Astrocyte (in vitro differentiated cells and primary cell): Measurements from ENCODE around the gene CDC37. TPM values are rescaled to one million over a fixed set of nuclear protein-coding genes. Genes with fewer than 3 reads are reported as not detected.

Experiments used
- DNase-seq: peaks from one replicate; pipeline ENCODE4 v3.0.0-alpha.2; 2010; ENCODE audit warnings: low read depth
- FAIRE-seq: peaks from 2 replicates; lab custom pipeline; 2011; peaks lifted over from hg19 to GRCh38; lab: Jason Lieb, UNC
- H2AFZ ChIP-seq: 2 replicates; pipeline ENCODE4 v1.6.0; 2012; ENCODE audit warnings: low read depth, low read length, inconsistent platforms
- H3K27ac ChIP-seq: 2 replicates; pipeline ENCODE4 v1.5.1; 2011; ENCODE audit warnings: low read depth, low read length, inconsistent platforms
- H3K27me3 ChIP-seq: 2 replicates; pipeline ENCODE4 v1.6.0; 2011; ENCODE audit warnings: low read length, inconsistent platforms; ENCODE audit not compliant: insufficient read depth
- H3K36me3 ChIP-seq: 2 replicates; pipeline ENCODE4 v1.5.1; 2011; ENCODE audit warnings: low read length, inconsistent platforms; ENCODE audit not compliant: insufficient read depth
- H3K4me1 ChIP-seq: 2 replicates; pipeline ENCODE4 v1.5.1; 2011; ENCODE audit warnings: low read length, inconsistent platforms; ENCODE audit not compliant: insufficient read depth
- H3K4me2 ChIP-seq: 2 replicates; pipeline ENCODE4 v1.6.0; 2012; ENCODE audit warnings: low read length, inconsistent platforms
- H3K4me3 ChIP-seq: 2 replicates; pipeline ENCODE4 v1.5.1; 2011; ENCODE audit warnings: low read depth, mild to moderate bottlenecking, low read length, inconsistent platforms; ENCODE audit not compliant: insufficient read depth
- H3K79me2 ChIP-seq: 2 replicates; pipeline ENCODE4 v1.6.0; 2012; ENCODE audit warnings: mild to moderate bottlenecking, low read length, inconsistent platforms; ENCODE audit not compliant: insufficient read depth
- H3K9ac ChIP-seq: 2 replicates; pipeline ENCODE4 v1.6.0; 2012; ENCODE audit warnings: mild to moderate bottlenecking, low read length, inconsistent platforms
- H3K9me3 ChIP-seq: 2 replicates; pipeline ENCODE4 v1.5.1; 2012; ENCODE audit warnings: low read depth, mild to moderate bottlenecking, low read length, inconsistent platforms; ENCODE audit not compliant: insufficient read depth
- H4K20me1 ChIP-seq: 2 replicates; pipeline ENCODE4 v1.6.0; 2012; ENCODE audit warnings: low read length, inconsistent platforms; ENCODE audit not compliant: insufficient read depth
- H3K27ac Mint-ChIP-seq: one replicate; pipeline ENCODE4 v1.8.0; 2021; ENCODE audit warnings: mild to moderate bottlenecking, mixed read lengths; ENCODE audit not compliant: unreplicated experiment
- H3K27me3 Mint-ChIP-seq: one replicate; pipeline ENCODE4 v1.8.0; 2021; ENCODE audit warnings: low read depth, mixed read lengths; ENCODE audit not compliant: unreplicated experiment
- H3K36me3 Mint-ChIP-seq: one replicate; pipeline ENCODE4 v1.8.0; 2021; ENCODE audit warnings: low read depth, mixed read lengths; ENCODE audit not compliant: unreplicated experiment
- H3K4me1 Mint-ChIP-seq: one replicate; pipeline ENCODE4 v1.8.0; 2021; ENCODE audit warnings: low read depth, mixed read lengths; ENCODE audit not compliant: unreplicated experiment
- H3K4me3 Mint-ChIP-seq: one replicate; pipeline ENCODE4 v1.8.0; 2021; ENCODE audit warnings: mild to moderate bottlenecking, moderate library complexity, mixed read lengths; ENCODE audit not compliant: unreplicated experiment
- H3K9me3 Mint-ChIP-seq: one replicate; pipeline ENCODE4 v1.8.0; 2021; ENCODE audit warnings: mild to moderate bottlenecking, mixed read lengths; ENCODE audit not compliant: unreplicated experiment
- CTCF ChIP-seq: IDR thresholded peaks from 2 replicates; pipeline ENCODE4 v1.5.1; 2011; ENCODE audit warnings: low read depth, mild to moderate bottlenecking, inconsistent platforms, low read length, moderate library complexity; ENCODE audit not compliant: insufficient read depth
- EZH2 ChIP-seq: IDR thresholded peaks from 2 replicates; pipeline ENCODE4 v1.6.1; 2012; ENCODE audit warnings: mild to moderate bottlenecking, low read length, inconsistent platforms; ENCODE audit not compliant: insufficient read depth
- total RNA-seq: library from RNA; stranded (reverse); gene quantifications from 2 replicates; pipeline ENCODE4 v1.2.1, GENCODE V29; 2021

The CDC37 gene
- total RNA-seq, 1 donor from 2014 or later: 240 TPM

GRCh38 chr19:10364644-10365043 is 38.7 kb downstream of the CDC37 start:
- Histone ChIP-seq H3K4me1 (peaks cover 9% of the 10 kb centered on the region), H3K36me3 (peaks cover 12% of the 10 kb centered on the region), H3K27ac (no peak overlapping the region), H2AFZ (no peak overlapping the region), H3K79me2 (peaks cover 9% of the 10 kb centered on the region), H4K20me1 (peaks cover 24% of the 10 kb centered on the region), H3K4me3 (no peak overlapping the region), H3K4me2 (no peak overlapping the region), H3K9me3 (no peaks in the 10 kb centered on the region), H3K27me3 (no peaks in the 10 kb centered on the region), H3K9ac (no peak overlapping the region)
- peaks cover 40% of the 10 kb centered on the region for H3K36me3 Mint-ChIP-seq
- H3K9me3 Mint-ChIP-seq: peaks cover 3% of the 10 kb centered on the region
- no peak overlapping the region for H3K4me3 Mint-ChIP-seq
- DNase-seq (no peak), FAIRE-seq (no peak)
- no peak overlapping the region for H3K27ac Mint-ChIP-seq
- TF ChIP-seq CTCF (no peak), EZH2 (no peak)
- H3K4me1 Mint-ChIP-seq: no peaks in the 10 kb centered on the region
- no peaks in the 10 kb centered on the region for H3K27me3 Mint-ChIP-seq

GRCh38 chr19:10363789-10364281 is 39.5 kb downstream of the CDC37 start:
- FAIRE-seq: no peak
- TF ChIP-seq EZH2 (no peak), CTCF (no peak)
- H3K27me3 Mint-ChIP-seq: no peaks in the 10 kb centered on the region

GRCh38 chr19:10362259-10362658 is 41.1 kb downstream of the CDC37 start:
- H2AFZ ChIP-seq: no peak overlapping the region
- H3K9ac ChIP-seq: no peak overlapping the region
- no peak overlapping the region for H3K27ac Mint-ChIP-seq
- H3K4me3 ChIP-seq: no peak overlapping the region
- peaks cover 9% of the 10 kb centered on the region for H3K79me2 ChIP-seq
- no peak overlapping the region for H3K4me3 Mint-ChIP-seq
- peaks cover 11% of the 10 kb centered on the region for H3K36me3 ChIP-seq
- no peak overlapping the region for H3K27ac ChIP-seq
- TF ChIP-seq EZH2 (no peak), CTCF (no peak)
- no peak for DNase-seq
- H3K27me3 ChIP-seq: no peaks in the 10 kb centered on the region
- H3K36me3 Mint-ChIP-seq: peaks cover 26% of the 10 kb centered on the region
- FAIRE-seq: no peak
- H3K4me1 ChIP-seq: peaks cover 9% of the 10 kb centered on the region
- no peaks in the 10 kb centered on the region for H3K9me3 Mint-ChIP-seq
- no peaks in the 10 kb centered on the region for H3K27me3 Mint-ChIP-seq
- H4K20me1 ChIP-seq: peaks cover 24% of the 10 kb centered on the region
- H3K4me2 ChIP-seq: no peak overlapping the region
- H3K4me1 Mint-ChIP-seq: no peaks in the 10 kb centered on the region
- no peaks in the 10 kb centered on the region for H3K9me3 ChIP-seq

More at GRCh38 chr19:10363789-10364281, 39.5 kb downstream of the CDC37 start:
- H3K79me2 ChIP-seq: peaks cover 9% of the 10 kb centered on the region
- Mint-ChIP-seq H3K36me3 (peaks cover 38% of the 10 kb centered on the region), H3K27ac (no peak overlapping the region), H3K4me3 (no peak overlapping the region), H3K9me3 (no peaks in the 10 kb centered on the region), H3K4me1 (no peaks in the 10 kb centered on the region)
- H3K27me3 ChIP-seq: no peaks in the 10 kb centered on the region
- peaks cover 12% of the 10 kb centered on the region for H3K36me3 ChIP-seq
- H3K9me3 ChIP-seq: no peaks in the 10 kb centered on the region
- H3K4me1 ChIP-seq: peaks cover 9% of the 10 kb centered on the region
- no peak overlapping the region for H3K4me3 ChIP-seq
- no peak overlapping the region for H3K9ac ChIP-seq
- H4K20me1 ChIP-seq: peaks cover 24% of the 10 kb centered on the region
- peak; percentile 29 for DNase-seq
- H3K27ac ChIP-seq: no peak overlapping the region
- H3K4me2 ChIP-seq: no peak overlapping the region
- no peak overlapping the region for H2AFZ ChIP-seq
